Trophoblast cell (in vitro differentiated cells and primary cell): ENCODE measurements around the gene TUBA8.
"Not testable (repeated sequence)": the region's sequence is repeated elsewhere in the genome, so short reads cannot be mapped to it uniquely, and the experiment has no call there.

Experiments
- DNase-seq, 2 donors: peaks; one replicate each; pipeline ENCODE4 v3.0.0-alpha.2; 2016
- H2AFZ ChIP-seq: 2 replicates; pipeline ENCODE4 v1.6.1; 2013; ENCODE audit warnings: low read length, moderate library complexity, mild to moderate bottlenecking; ENCODE audit not compliant: insufficient read depth, poor library complexity
- H2AK5ac ChIP-seq: 2 replicates; pipeline ENCODE4 v1.6.1; 2013; ENCODE audit warnings: mild to moderate bottlenecking, low read length
- H2BK120ac ChIP-seq: 2 replicates; pipeline ENCODE4 v1.6.1; 2013; ENCODE audit warnings: low read length, mild to moderate bottlenecking, moderate library complexity; ENCODE audit not compliant: insufficient read depth, poor library complexity
- H2BK12ac ChIP-seq: 2 replicates; pipeline ENCODE4 v1.6.1; 2013; ENCODE audit warnings: mild to moderate bottlenecking, low read length, moderate library complexity
- H2BK5ac ChIP-seq: 2 replicates; pipeline ENCODE4 v1.6.1; 2013; ENCODE audit warnings: low read length, low read depth, moderate library complexity, mild to moderate bottlenecking; ENCODE audit not compliant: poor library complexity
- H3K14ac ChIP-seq: 2 replicates; pipeline ENCODE4 v1.6.1; 2013; ENCODE audit warnings: mild to moderate bottlenecking, low read length
- H3K18ac ChIP-seq: 2 replicates; pipeline ENCODE4 v1.6.1; 2013; ENCODE audit warnings: mild to moderate bottlenecking, low read length
- H3K23ac ChIP-seq: 2 replicates; pipeline ENCODE4 v1.6.1; 2013; ENCODE audit warnings: low read length
- H3K27ac ChIP-seq: 2 replicates; pipeline ENCODE4 v1.5.1; 2013; ENCODE audit warnings: low read depth, mild to moderate bottlenecking, inconsistent platforms, low read length, moderate library complexity
- H3K27me3 ChIP-seq: 2 replicates; pipeline ENCODE4 v1.6.1; 2013; ENCODE audit warnings: inconsistent platforms, mild to moderate bottlenecking, low read length, moderate library complexity; ENCODE audit not compliant: insufficient read depth
- H3K36me3 ChIP-seq, 2 experiments: 1 replicate in 1 of 2; 2 replicates in 1 of 2; pipeline ENCODE4 v1.6.1; 2013; ENCODE audit warnings: low read length in 2 of 2, mild to moderate bottlenecking in 2 of 2, moderate library complexity in 1 of 2; ENCODE audit not compliant: insufficient read depth in 2 of 2, control insufficient read depth in 1 of 2
- H3K4ac ChIP-seq: 2 replicates; pipeline ENCODE4 v1.6.1; 2013; ENCODE audit warnings: low read depth, mild to moderate bottlenecking, low read length, moderate library complexity
- H3K4me1 ChIP-seq, 2 experiments: 1 replicate in 1 of 2; 2 replicates in 1 of 2; pipeline ENCODE4 v1.6.1; 2013; ENCODE audit warnings: low read length in 2 of 2, mild to moderate bottlenecking in 2 of 2, moderate library complexity in 1 of 2; ENCODE audit not compliant: insufficient read depth in 2 of 2, control insufficient read depth in 1 of 2
- H3K4me2 ChIP-seq: 2 replicates; pipeline ENCODE4 v1.6.1; 2013; ENCODE audit warnings: inconsistent platforms, mild to moderate bottlenecking, low read length, moderate library complexity
- H3K4me3 ChIP-seq: 2 replicates; pipeline ENCODE4 v1.5.1; 2013; ENCODE audit warnings: mild to moderate bottlenecking, low read depth, low read length, inconsistent platforms
- H3K79me1 ChIP-seq: one replicate; pipeline ENCODE4 v1.6.1; 2013; ENCODE audit warnings: low read length
- H3K79me2 ChIP-seq: 2 replicates; pipeline ENCODE4 v1.6.1; 2013; ENCODE audit warnings: low read length, mild to moderate bottlenecking; ENCODE audit not compliant: control insufficient read depth, insufficient read depth, poor library complexity
- H3K9ac ChIP-seq: 2 replicates; pipeline ENCODE4 v1.6.1; 2013; ENCODE audit warnings: mild to moderate bottlenecking, low read length
- H3K9me3 ChIP-seq: 2 replicates; pipeline ENCODE4 v1.6.1; 2013; ENCODE audit warnings: low read depth, mild to moderate bottlenecking, control low read depth, inconsistent platforms, low read length; ENCODE audit not compliant: insufficient read depth
- H4K12ac ChIP-seq: 2 replicates; pipeline ENCODE4 v1.6.1; 2013; ENCODE audit warnings: low read depth, mild to moderate bottlenecking, low read length, moderate library complexity
- H4K8ac ChIP-seq: 2 replicates; pipeline ENCODE4 v1.6.1; 2013; ENCODE audit warnings: low read depth, mild to moderate bottlenecking, low read length, moderate library complexity
- H4K91ac ChIP-seq: one replicate; pipeline ENCODE4 v1.6.1; 2013; ENCODE audit warnings: low read depth, mild to moderate bottlenecking, low read length, moderate library complexity
- WGBS: extraction: QIAGEN DNeasy Blood & Tissue Kit; methylation state at CpG from one replicate; pipeline ENCODE4 v1.1.7; 2013; ENCODE audit warnings: missing lambda C conversion rate; ENCODE audit not compliant: insufficient read length, insufficient coverage; ENCODE audit errors: extremely low coverage; 5-methylcytosine and 5-hydroxymethylcytosine counted together

TUBA8 gene

GRCh38 chr22:18152519-18152918 is 41.9 kb downstream of the TUBA8 start:
- no peaks in the 10 kb centered on the region for H3K79me1 ChIP-seq
- H2AFZ ChIP-seq, result no peak overlapping the region
- H4K8ac ChIP-seq, result no peak overlapping the region
- no CpG with 5 or more reads among the region's 8 CpGs for WGBS
- H3K9ac ChIP-seq, result no peak overlapping the region
- H4K12ac ChIP-seq, result no peak overlapping the region
- no peak overlapping the region for H4K91ac ChIP-seq
- peaks cover 2% of the 10 kb centered on the region for H3K9me3 ChIP-seq
- H3K4me3 ChIP-seq, result no peak overlapping the region
- H2BK12ac ChIP-seq, result no peak overlapping the region
- no peak overlapping the region for H3K27ac ChIP-seq
- H3K79me2 ChIP-seq, result no peaks in the 10 kb centered on the region
- DNase-seq, result no peak
- no peak overlapping the region for H3K23ac ChIP-seq
- no peaks in the 10 kb centered on the region for H3K27me3 ChIP-seq
- H3K18ac ChIP-seq, result no peak overlapping the region
- H2BK5ac ChIP-seq, result no peak overlapping the region
- no peaks in the 10 kb centered on the region for H3K4me1 ChIP-seq
- H2BK120ac ChIP-seq, result no peak overlapping the region
- no peak overlapping the region for H3K4ac ChIP-seq
- H2AK5ac ChIP-seq, result no peak overlapping the region
- no peaks in the 10 kb centered on the region for H3K36me3 ChIP-seq
- H3K4me2 ChIP-seq, result no peak overlapping the region
- H3K14ac ChIP-seq, result no peak overlapping the region

GRCh38 chr22:18154821-18155390 is 44.3 kb downstream of the TUBA8 start:
- H4K91ac ChIP-seq, result no peak overlapping the region
- H3K4me3 ChIP-seq, result no peak overlapping the region
- H3K14ac ChIP-seq, result no peak overlapping the region
- H3K4ac ChIP-seq, result no peak overlapping the region
- H2AFZ ChIP-seq, result no peak overlapping the region
- no peak overlapping the region for H3K18ac ChIP-seq
- H3K79me2 ChIP-seq, result no peaks in the 10 kb centered on the region
- no peak overlapping the region for H4K8ac ChIP-seq
- H2BK12ac ChIP-seq, result no peak overlapping the region
- no peak overlapping the region for H2BK120ac ChIP-seq
- H3K9ac ChIP-seq, result no peak overlapping the region
- no peak overlapping the region for H4K12ac ChIP-seq
- no peaks in the 10 kb centered on the region for H3K4me1 ChIP-seq
- no peak overlapping the region for H3K23ac ChIP-seq
- no peaks in the 10 kb centered on the region for H3K79me1 ChIP-seq
- no peak overlapping the region for H2BK5ac ChIP-seq
- no peak overlapping the region for H3K27ac ChIP-seq
- H3K4me2 ChIP-seq, result no peak overlapping the region
- no peaks in the 10 kb centered on the region for H3K27me3 ChIP-seq
- no peak overlapping the region for H2AK5ac ChIP-seq
- no CpG with 5 or more reads among the region's 8 CpGs for WGBS
- H3K9me3 ChIP-seq, result peaks cover 2% of the 10 kb centered on the region
- H3K36me3 ChIP-seq, result no peaks in the 10 kb centered on the region
- no peak for DNase-seq

- not testable (repeated sequence) for H3K4ac ChIP-seq, H3K4me2 ChIP-seq, H2AFZ ChIP-seq, H2AK5ac ChIP-seq, H3K79me1 ChIP-seq, H3K27ac ChIP-seq, H3K23ac ChIP-seq, H3K9ac ChIP-seq, DNase-seq, H4K8ac ChIP-seq, H3K36me3 ChIP-seq, H2BK12ac ChIP-seq, H3K18ac ChIP-seq, H3K4me3 ChIP-seq, H3K14ac ChIP-seq, H4K91ac ChIP-seq, H3K4me1 ChIP-seq, H3K27me3 ChIP-seq, H3K9me3 ChIP-seq, H3K79me2 ChIP-seq, H2BK5ac ChIP-seq, H4K12ac ChIP-seq, H2BK120ac ChIP-seq
- no CpG with 5 or more reads among the region's 34 CpGs for WGBS
Measured at GRCh38 chr22:18155546-18155945, 44.9 kb downstream of the TUBA8 start.

- no peak overlapping the region for H2BK12ac ChIP-seq
- no peak overlapping the region for H3K4me3 ChIP-seq
- H3K4me2 ChIP-seq, result no peak overlapping the region
- no peak overlapping the region for H2BK120ac ChIP-seq
- no peak overlapping the region for H2AFZ ChIP-seq
- DNase-seq, result peak; percentile 98 to 99
- H2BK5ac ChIP-seq, result no peak overlapping the region
- no peaks in the 10 kb centered on the region for H3K79me2 ChIP-seq
- no peak overlapping the region for H3K4ac ChIP-seq
- no peaks in the 10 kb centered on the region for H3K79me1 ChIP-seq
- H3K36me3 ChIP-seq, result no peaks in the 10 kb centered on the region
- H4K91ac ChIP-seq, result no peak overlapping the region
- peaks cover 2% of the 10 kb centered on the region for H3K9me3 ChIP-seq
- no peaks in the 10 kb centered on the region for H3K4me1 ChIP-seq
- H2AK5ac ChIP-seq, result no peak overlapping the region
- no peak overlapping the region for H4K8ac ChIP-seq
- no peak overlapping the region for H3K23ac ChIP-seq
- H3K27me3 ChIP-seq, result no peaks in the 10 kb centered on the region
- H3K14ac ChIP-seq, result no peak overlapping the region
- no CpG with 5 or more reads among the region's 24 CpGs for WGBS
- no peak overlapping the region for H3K18ac ChIP-seq
- H3K27ac ChIP-seq, result no peak overlapping the region
- H4K12ac ChIP-seq, result no peak overlapping the region
- no peak overlapping the region for H3K9ac ChIP-seq
Measured at GRCh38 chr22:18156878-18157713, 46.5 kb downstream of the TUBA8 start.
